NCI-H2227 treated with DMSO at 0.1 percent for 48 hours (cell line): Measurements from ENCODE around the gene CDK6.

Experiments
- DNase-seq: peaks from one replicate; lab custom pipeline; 2025; lab: John Stamatoyannopoulos, UW

Gene CDK6

DNA sequence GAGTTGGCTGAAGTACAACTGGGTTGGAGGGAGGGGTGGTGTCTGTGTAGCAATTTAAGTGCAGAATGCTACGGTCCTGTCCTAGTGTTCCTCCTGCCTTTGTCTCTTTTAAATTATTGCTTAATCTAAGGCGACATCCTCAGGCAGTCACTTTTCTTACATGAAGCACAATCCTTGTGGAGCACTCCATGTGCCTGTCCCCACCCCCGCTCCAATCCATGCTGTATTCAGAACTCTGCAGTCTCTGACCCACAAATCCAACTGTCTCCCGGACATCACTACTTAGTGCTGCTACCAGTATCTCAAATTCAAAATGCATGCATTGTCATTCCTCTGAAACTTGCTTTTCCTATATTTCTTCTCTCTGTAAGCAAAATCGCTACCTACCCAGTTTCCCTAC is 154.7 kb downstream of the CDK6 start:
- no peak for DNase-seq

DNA sequence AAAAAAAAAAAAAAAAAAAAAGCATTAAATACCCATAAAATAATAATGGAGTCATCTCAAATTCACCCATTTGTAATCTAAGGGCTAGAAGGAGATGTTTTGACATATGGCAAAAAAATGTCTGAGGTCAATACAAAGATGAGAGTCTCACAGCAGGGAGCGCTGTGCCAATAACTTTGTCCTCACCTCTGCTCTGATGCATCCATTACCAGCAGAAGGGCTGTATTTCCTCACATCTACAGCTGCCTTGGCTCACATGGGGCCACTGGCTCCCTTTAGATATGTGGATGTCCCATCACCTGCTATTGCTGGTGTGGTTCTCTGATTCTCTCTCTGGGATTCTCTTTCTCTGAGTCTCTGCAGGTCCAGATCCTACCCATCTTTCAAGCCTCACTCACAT is 155.9 kb downstream of the CDK6 start:
- no peak for DNase-seq

DNA sequence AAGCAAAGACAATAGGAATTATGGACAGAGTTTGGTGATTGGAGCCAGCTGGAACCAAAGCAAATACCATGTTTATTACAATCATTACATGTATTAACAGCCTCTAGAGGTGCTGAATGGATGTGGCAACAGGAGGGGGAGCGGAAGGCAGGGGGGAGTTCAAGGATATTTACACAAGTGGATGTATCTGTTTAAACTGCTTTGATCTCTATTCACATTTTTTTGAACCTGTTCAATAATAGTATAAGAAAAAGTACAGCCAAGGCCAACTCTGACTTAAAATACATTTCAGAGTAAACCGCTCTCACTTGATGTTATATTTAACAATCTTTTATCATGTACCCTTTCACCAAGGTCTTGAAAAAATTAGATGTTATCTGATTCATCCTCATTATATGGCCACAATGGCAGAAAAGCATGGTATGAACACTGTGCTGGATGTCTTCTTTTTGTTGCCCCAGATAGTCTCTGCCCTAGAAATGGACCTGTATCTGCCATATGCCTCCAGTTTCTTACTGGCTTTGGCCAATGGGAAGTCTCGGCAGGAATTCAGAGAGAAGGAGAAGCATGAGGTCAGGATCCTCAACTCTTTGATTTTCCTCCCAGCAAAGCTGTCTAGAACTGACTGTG is 158.0 kb downstream of the CDK6 start:
- DNase-seq: no peak

DNA sequence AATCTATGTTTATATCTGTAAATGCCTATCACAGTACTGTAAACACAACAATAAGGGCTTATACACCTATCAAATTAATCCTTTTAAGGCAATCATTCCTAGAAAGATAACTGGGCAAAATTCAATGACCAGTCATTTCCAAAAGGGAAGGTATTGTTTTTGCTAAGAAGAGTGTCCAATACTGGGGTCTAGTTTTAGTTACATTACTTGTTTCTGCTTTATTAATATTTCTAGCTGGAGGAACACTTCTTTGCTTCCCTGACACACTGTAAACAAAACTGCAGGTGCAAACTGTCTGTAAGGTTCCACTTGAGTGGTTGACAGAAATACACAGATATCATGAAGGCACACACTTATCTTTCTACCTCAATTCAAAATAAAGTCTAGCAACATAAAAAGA is 162.0 kb downstream of the CDK6 start:
- no peak for DNase-seq

DNA sequence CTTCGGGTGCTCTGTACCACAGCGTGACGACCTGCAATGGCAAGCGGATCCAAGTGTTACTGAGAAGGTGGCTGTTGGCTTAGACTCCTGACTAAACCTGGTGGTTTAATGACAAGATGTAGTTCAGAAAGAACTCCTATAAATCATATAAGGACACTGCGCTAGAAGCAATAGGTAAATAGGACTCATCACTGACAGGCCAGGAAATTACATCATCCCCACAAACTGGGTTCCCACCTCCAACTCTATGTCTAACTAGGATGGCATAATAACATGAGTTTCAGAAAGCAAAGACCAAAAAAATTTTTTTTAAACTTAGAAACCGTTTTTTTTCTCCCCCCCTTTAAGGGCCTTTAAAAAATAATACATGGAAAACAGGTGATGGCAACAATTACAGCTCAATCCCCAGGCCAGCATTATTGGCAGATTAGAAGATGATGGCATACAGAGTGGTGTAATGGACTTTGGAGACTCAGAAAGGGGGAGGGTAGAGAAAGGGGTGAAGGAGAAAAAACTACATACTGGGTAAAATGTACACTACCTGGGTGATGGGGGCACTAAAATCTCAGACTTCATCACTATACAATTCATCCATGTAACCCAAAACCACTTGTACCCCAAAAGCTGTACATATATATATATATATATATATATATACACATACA is 164.7 kb downstream of the CDK6 start:
- no peak for DNase-seq

DNA sequence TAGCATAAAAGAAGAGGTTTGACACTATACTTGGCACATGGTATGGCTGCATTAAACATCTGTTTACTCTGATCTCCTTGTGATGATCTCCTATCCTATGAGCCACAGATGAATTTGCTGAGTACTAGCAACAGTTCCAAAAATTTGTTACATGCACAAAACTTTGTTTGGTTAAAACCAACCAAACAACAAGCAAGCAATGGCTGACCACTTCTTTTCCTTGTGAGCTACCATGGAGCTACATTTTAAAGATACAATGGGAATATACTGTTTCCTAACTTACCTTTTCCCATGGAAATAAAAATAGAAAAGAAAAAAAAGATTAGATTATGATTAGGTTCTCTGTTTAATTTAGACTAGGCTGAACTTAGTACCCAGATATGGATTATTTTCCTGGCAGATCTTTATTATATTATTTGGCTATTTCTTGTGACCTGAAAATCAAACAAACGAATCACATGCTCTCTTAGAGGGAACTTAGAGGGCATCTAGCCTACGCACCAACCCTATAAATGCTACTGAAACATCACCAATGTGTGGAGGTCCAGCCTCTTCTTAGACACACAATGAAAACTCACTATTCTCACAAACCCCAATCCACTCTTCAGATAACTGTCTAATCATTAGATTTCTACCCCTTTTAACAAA is 166.0 kb downstream of the CDK6 start:
- DNase-seq: no peak

DNA sequence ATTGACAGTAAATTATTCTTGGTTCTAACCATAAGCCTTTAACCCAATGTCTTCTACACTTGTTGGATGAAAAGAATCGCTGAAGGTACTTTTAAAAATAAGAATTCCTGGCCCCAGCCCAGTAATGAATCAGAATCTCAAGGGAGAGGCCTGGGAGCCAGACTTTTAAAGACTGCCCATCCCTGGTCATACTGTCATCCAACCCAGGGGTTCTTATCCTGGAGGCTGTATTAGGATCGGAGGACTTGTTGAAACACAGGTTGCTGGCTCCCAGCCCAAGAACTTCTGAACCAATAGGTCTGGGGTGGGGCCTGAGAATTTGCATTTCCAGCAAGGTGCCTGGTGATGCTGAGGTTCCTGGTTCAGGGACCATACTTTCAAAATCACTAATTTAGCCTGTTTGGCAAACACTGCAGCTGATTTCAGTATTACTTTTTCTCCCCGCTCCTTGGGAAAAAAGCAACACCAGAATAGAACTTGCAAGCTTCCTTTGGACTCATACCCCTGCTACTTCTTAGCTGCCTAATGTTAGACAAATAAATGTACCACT is 166.7 kb downstream of the CDK6 start:
- DNase-seq: no peak

DNA sequence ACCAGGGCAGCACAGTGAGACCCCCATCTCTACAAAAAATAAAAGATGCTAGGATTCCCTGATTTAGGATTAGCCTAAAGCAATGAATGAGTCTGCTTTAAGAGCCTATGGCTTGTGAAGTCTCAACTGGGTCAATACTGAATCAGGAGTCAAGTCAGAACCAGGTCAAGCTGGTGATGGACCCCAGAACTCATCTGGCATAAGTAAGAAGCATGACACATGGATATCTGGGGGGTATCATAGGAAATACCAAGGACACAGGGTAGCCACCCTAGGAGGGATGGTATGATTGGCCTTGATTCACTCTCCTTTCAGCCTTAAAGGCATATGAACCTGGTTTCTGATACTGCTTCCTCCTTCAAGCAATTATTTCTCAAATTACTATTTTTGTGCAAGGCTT is 167.8 kb downstream of the CDK6 start:
- no peak for DNase-seq

DNA sequence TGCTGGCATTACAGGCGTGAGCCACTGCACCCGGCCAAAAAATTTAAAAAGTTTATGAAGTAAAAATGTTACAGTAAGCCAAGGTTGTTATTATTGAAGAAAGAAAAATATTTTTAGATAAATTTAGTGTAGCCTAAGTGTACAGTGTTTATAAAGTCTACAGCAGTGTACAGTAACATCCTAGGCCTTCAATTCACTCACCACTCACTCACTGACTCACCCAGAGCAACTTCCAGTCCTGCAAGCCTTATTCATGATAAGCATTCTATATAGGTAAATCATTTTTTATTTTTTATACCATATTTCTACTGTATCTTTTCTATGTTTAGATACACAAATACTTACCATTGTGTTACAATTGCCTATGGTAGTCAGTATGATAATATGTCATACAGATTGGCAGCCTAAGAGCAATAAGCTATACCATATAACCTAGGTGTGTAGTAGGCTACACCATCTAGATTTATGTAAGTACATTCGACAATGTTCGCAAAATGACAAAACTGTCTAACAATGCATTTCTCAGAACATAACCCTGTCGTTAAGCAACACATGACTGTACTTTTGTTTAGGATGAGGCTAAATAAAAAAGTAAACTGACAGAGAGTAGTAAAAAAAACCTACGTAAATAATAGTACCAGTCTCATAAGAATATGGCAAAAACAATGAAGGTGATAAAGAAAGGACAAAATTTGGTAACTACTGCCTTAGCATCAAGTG is 168.4 kb downstream of the CDK6 start:
- DNase-seq: no peak

DNA sequence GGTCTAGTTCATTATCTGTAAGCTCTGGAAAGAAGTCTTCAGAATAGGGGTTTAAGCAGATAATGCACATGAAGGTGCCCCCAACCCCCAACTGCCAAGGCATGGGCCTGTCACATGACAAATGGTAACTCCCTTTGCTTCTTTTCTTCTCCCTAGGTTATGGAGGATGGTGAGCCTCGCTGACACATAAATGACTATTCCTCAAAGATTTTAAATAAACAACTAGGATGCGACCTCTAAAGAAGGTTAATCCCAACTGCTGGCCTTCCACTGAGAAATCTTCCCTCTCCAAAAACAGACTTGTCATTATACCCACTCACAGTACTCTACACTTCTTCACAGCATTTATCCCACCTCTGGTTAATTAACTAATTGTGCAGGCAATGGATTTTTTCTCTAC is 170.4 kb downstream of the CDK6 start:
- DNase-seq: no peak

DNA sequence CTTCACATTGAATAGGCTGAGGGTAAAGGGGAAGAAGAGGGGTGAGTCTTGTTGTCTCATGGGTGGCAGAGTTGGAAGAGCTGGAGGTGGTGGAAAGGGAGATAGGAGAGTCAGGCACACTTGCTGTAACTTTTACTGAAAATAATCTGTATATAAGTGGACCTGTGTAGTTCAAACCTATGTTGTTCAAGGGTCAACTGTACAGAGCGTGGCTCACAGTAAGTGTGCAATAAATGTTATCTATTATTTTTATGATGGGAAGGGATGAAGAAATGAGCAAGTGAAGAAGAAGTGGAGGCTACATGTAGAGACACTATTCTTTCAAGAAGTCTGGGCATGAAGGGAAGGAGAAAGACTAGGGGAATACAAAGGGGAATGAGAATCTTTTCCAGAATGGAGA is 174.7 kb downstream of the CDK6 start:
- no peak for DNase-seq

DNA sequence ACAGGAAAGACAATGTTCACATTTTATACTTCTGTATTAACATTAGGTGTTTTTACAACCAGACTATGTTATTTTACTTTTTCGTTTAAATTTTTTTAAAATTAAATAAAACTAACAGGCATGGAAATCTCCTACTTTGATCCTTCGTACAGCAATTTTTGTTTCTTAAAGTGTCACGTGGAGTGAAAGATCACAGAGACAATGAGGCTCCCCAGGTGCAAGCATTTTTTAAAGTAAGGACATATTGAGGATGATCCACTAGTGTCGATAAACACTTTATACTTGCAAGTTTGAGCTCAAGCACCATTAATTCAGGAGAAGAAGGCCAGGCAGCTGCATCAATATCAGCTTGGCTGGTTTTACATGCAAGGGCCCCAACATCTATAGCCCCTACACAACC is 177.7 kb downstream of the CDK6 start:
- DNase-seq: no peak

DNA sequence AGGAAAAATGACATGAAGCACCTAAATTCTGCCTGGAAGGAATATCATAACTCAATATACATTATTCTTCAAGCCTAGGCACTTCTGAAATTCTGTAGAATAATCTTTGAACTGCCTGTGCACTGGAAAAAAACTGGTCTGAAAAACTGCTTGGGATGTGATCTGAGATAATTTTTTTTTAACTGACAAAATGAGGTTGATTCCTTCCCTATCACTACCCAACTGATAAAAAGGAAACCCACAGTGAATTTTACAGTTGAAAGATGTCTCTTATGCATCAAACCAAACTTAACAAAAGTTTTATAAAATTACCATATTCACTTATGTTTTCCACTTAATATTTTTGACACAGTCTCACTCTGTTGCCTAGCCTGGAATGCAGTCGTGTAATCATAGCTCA is 179.0 kb downstream of the CDK6 start:
- no peak for DNase-seq

DNA sequence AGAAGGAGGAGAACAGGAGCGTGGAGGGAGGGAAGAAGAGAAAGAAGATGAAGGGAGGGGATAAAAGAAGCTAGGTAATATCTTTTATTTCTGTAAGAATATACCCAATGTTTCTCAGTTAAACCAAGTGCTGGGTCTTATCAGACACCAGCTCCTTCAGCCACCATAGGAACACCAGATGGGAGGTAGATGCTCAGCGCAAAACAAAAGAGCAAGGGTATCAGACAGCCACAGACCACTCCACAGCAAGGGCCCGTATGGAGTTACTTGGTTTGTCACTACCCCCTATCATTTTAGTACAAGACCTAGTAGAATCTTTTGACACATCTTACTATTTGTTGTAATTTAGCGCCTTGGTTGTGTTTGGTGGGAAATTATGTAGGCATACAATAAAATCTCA is 180.3 kb downstream of the CDK6 start:
- DNase-seq: no peak

DNA sequence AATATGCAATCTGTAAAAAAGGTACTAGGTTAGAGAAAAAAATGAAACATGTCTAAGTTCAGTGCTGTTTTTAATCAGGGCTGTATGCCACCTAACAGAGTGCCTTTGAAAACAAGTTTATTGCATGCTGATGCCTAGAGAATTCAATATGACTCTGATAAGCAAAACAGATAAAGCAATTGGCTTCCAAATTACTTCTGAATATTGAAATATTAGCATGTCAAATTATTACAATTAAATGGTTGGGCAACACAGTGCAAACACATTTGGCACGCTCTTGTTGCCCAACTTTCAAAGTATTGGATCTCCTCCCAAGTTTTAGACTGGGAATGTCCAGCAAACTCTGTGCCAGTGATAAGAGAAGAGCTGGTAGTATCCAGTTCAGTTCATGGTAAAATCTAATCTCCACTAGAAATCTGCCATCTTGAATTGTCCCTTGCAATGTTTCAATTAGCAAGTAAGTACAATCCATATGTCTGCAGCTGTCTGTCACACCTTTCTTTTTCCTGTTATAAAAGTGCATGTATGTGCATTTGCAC is 181.0 kb downstream of the CDK6 start:
- DNase-seq: no peak

DNA sequence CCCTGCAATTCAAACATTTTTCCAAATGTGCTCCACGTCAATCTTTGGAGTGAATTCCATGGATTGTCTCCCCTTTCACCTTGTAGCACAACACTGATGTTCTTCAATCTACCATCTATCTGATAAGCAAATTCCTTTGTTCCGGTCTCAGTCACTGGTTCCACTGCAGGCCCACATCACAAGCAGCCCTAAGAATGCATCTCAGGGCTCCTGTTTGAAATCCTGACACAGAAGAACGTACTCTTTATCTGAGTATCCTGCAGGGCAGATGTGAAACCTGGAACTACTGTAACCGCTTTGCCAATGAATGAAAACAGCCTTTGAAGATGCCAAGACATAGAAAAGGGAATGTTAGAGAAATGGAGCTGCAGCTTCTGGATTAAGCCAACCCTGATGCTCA is 183.2 kb downstream of the CDK6 start:
- no peak for DNase-seq

DNA sequence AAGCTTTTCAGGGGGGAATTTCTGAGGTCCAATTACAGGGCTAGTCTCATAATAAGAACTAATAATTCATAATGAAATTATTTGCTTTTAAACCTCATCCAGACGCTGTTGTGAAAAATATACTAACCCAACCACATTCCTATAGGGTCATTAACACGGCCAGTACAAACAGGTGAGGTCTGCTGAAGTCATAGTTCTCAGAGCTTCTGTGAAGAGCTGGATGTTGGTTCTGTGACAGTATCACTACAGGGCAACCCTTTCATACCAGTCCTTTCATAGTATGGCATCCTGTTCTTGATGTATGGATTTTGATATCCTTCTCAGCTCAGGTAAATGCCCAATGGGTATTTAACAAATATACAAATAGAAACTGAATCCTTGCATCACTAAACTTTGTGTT is 183.8 kb downstream of the CDK6 start:
- DNase-seq: no peak

DNA sequence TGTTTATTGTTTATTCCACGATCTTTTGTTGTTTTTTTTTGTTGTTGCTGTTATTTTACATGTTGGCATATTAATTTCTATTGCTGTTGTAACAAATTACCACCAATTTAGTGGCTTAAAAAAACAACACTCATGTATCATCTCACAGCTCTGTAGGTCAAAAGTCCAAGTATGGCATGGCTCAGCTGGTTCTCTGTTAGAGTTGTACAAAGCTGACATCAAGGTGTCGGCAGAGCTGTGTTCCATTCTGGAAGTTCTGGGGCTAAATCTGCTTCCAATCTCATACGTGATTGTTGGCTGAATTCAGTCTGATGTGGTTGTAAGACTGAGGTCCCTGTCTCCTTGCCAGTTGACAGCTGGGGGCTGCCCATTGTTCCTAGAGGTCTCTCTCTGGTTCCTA is 186.0 kb downstream of the CDK6 start:
- no peak for DNase-seq

DNA sequence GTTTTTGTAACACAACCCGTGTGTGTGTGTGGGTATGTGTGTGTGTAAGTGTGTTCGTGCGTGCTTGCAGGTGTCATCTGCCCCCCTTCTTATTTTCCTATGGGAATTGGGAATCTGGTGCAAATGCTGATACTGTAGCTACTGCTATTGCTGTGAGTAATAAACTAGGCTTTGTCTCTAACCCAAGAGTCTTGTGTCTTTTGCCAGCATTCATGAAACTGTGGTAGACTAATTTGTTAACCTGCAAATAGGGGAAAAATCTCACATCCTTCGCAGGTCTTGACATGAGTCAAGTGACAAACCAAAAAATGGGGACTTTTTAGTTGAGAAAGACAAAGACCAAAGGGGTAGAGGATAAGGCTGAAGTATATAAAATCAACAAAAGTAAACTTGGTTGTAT is 188.3 kb downstream of the CDK6 start:
- DNase-seq: no peak

DNA sequence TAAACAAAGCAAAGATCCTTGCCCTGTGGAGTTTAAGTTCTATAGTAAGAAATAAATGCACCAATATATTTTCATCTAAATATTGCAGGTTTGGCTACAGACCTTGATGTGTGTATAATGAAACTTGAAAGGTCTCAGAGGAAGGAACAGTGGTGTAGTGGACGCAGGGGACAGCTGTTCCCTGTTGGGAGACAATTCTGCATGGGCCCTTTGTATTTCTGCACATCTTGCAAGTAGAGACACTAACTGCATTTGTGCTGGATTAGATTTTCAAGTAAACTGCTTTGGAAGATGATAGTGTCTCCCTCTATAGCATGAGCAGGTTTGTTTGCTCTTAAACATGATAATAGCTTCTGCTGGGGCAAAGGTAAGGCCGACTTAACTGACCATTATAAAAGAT is 188.7 kb downstream of the CDK6 start:
- DNase-seq: no peak

DNA sequence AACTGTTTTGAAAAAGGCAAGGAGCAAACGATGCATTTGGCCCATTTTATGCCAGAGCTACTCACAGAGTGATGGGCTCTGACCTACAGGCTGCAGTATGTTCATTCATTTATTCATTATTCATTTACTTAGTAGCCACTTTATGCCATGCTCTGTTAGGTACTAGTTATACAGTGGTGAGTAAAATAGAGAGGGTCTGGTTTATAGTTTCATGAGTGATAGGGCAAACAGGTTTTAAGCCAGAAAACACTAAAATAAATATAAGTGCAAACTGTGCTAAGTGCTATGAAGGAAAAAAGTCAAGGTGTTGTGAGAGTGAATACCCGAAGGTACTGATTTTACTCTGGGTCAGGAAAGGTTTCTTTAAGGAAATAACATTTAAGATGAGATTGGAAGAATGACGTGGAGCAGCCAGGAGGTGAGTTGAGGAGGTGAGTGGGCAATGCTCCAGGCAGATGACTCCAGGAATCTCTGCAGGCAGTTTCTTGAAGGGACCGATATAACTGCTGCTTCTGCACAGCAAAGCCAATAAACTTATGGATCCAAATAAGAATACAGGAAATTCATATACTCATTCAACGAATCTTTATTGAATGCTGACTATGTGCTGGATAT is 189.3 kb downstream of the CDK6 start:
- no peak for DNase-seq
